Body of pancreas (tissue), 4 donors: ENCODE results near the gene ADCY1. TPM values are rescaled to one million over a fixed set of nuclear protein-coding genes. Genes with fewer than 3 reads are reported as not detected.

Source experiments
- ATAC-seq: fragments of 150-250 bp; one replicate; pipeline ENCODE4 v1.9.1; 2016
- DNase-seq, 4 donors: peaks; one replicate each; pipeline ENCODE4 v3.0.0-alpha.2; 2019
- H3K27ac ChIP-seq, 4 donors: fragments of 200-600 bp; sonication (generic); 1 replicate in 3 of 4; 2 replicates in 1 of 4; pipeline versions ENCODE4 v1.5.1 to v1.6.1; 2016 to 2019; ENCODE audit warnings: mild to moderate bottlenecking in 1 of 4, mixed read lengths in 1 of 4, moderate library complexity in 1 of 4
- H3K27me3 ChIP-seq, 2 donors: fragments of 200-600 bp; sonication (generic); one replicate each; pipeline ENCODE4 v1.6.0; 2016; ENCODE audit warnings: mild to moderate bottlenecking in 1 of 2
- H3K36me3 ChIP-seq, 2 donors: fragments of 200-600 bp; sonication (generic); replicated peaks in 1 of 2; 2 replicates each; pipeline ENCODE4 v1.5.1; 2016; ENCODE audit warnings: low read depth in 2 of 2; ENCODE audit not compliant: insufficient read depth in 1 of 2
- H3K4me1 ChIP-seq: fragments of 200-600 bp; sonication (generic); one replicate; pipeline ENCODE4 v1.6.0; 2016
- H3K4me3 ChIP-seq, 2 donors: fragments of 200-600 bp; sonication (generic); 1 replicate in 1 of 2; 2 replicates in 1 of 2; pipeline ENCODE4 v1.5.1; 2016 to 2019
- H3K9me3 ChIP-seq, 3 donors: fragments of 200-600 bp; sonication (generic); 1 replicate in 2 of 3; 2 replicates in 1 of 3; pipeline ENCODE4 v1.5.1; 2016
- CTCF ChIP-seq, 7 experiments: fragments of 450-650 bp in 4 of 7; fragments of 200-600 bp in 3 of 7; sonication (generic) in 3 of 7; IDR thresholded peaks; one replicate each; pipeline ENCODE4 v1.5.1; 2016 to 2019; ENCODE audit warnings: antibody characterized with exemption in 7 of 7
- POLR2A ChIP-seq, 3 donors: fragments of 450-650 bp; IDR thresholded peaks; one replicate each; pipeline ENCODE4 v1.6.1; 2016; ENCODE audit warnings: antibody characterized with exemption in 3 of 3, mild to moderate bottlenecking in 2 of 3
- WGBS, 2 donors: methylation state at CpG; one replicate each; pipeline ENCODE4 v1.1.5; 2017; 5-methylcytosine and 5-hydroxymethylcytosine counted together
- intact Hi-C: fragments of 100-400 bp; cut with DNase I; formaldehyde crosslinking; loops from one replicate; pipeline ENCODE4 v1.15.1; 2023
- total RNA-seq, 2 donors: library from RNA; depleted of rRNA; stranded (reverse); fragments of >200 nt; gene quantifications; one replicate each; pipeline ENCODE4 v1.1.0, GENCODE V29; 2016

The ADCY1 gene
- total RNA-seq, 2 donors from 2014 or later = 6.2 to 7.6 TPM

GRCh38 chr7:45625714-45626440, 51.7 kb downstream of the ADCY1 start:
- H3K4me3 ChIP-seq = no peak overlapping the region
- DNase-seq (no peak), ATAC-seq (no peak)
- H3K27ac ChIP-seq = no peak overlapping the region
- 81 to 89% methylated on average over 13 of the region's 13 CpGs for WGBS, 2 donors
- no peaks in the 10 kb centered on the region for H3K27me3 ChIP-seq
- intact Hi-C loops = no loop called here
- H3K36me3 ChIP-seq = no peaks in the 10 kb centered on the region
- H3K9me3 ChIP-seq = peaks cover 0 to 3% (median 0%) of the 10 kb centered on the region in 3 donors
- TF ChIP-seq POLR2A (IDR thresholded peaks at IDR 0.05) (no peak), CTCF (IDR thresholded peaks at IDR 0.05) (no peak)
- H3K4me1 ChIP-seq = no peaks in the 10 kb centered on the region

- H3K4me1 ChIP-seq = no peaks in the 10 kb centered on the region
- DNase-seq (no peak), ATAC-seq (no peak)
- H3K36me3 ChIP-seq = no peaks in the 10 kb centered on the region
- H3K27me3 ChIP-seq = no peaks in the 10 kb centered on the region
- no peaks in the 10 kb centered on the region for H3K9me3 ChIP-seq
- intact Hi-C loops = no loop called here
- 86 to 97% methylated on average over 5 to 9 of the region's 9 CpGs for WGBS, 2 donors
- H3K4me3 ChIP-seq = no peak overlapping the region
- H3K27ac ChIP-seq = no peak overlapping the region
- TF ChIP-seq POLR2A (IDR thresholded peaks at IDR 0.05) = no peak
- TF ChIP-seq CTCF (IDR thresholded peaks at IDR 0.05) = no peak
Observed at GRCh38 chr7:45626441-45627430, 52.6 kb downstream of the ADCY1 start.

- intact Hi-C loops = no loop called here
- Histone ChIP-seq H3K27ac (no peak overlapping the region), H3K27me3 (no peaks in the 10 kb centered on the region), H3K4me1 (no peaks in the 10 kb centered on the region), H3K36me3 (no peaks in the 10 kb centered on the region), H3K9me3 (no peaks in the 10 kb centered on the region), H3K4me3 (no peak overlapping the region)
- TF ChIP-seq CTCF (IDR thresholded peaks at IDR 0.05) = no peak
- TF ChIP-seq POLR2A (IDR thresholded peaks at IDR 0.05) = no peak
- ATAC-seq = no peak
- 92% methylated on average over 4 to 8 of the region's 8 CpGs for WGBS, 2 donors
- DNase-seq = no peak
Observed at GRCh38 chr7:45627691-45628456, 53.7 kb downstream of the ADCY1 start.

- no peak for TF ChIP-seq POLR2A (IDR thresholded peaks at IDR 0.05)
- TF ChIP-seq CTCF (IDR thresholded peaks at IDR 0.05) = no peak
- no peak for ATAC-seq
- no peaks in the 10 kb centered on the region for H3K27me3 ChIP-seq
- no peak for DNase-seq
- no peaks in the 10 kb centered on the region for H3K9me3 ChIP-seq
- intact Hi-C loops = no loop called here
- 77 to 84% methylated on average over 1 of the region's 1 CpG for WGBS, 2 donors
- no peaks in the 10 kb centered on the region for H3K36me3 ChIP-seq
- H3K4me1 ChIP-seq = no peaks in the 10 kb centered on the region
- no peak overlapping the region for H3K27ac ChIP-seq
- no peak overlapping the region for H3K4me3 ChIP-seq
Observed at GRCh38 chr7:45631569-45631968, 57.4 kb downstream of the ADCY1 start.
